ENCODE results near the gene ZNF565. TPM values are rescaled to one million over a fixed set of nuclear protein-coding genes. Genes with fewer than 3 reads are reported as not detected.
A peak's percentile ranks its signal among the peaks of the same experiment; 100 is the strongest.

Gene ZNF565
- total and polyA plus RNA-seq, 3 donors from 2014 or later = 7.7 to 11.6 (median 10.3) TPM

DNA sequence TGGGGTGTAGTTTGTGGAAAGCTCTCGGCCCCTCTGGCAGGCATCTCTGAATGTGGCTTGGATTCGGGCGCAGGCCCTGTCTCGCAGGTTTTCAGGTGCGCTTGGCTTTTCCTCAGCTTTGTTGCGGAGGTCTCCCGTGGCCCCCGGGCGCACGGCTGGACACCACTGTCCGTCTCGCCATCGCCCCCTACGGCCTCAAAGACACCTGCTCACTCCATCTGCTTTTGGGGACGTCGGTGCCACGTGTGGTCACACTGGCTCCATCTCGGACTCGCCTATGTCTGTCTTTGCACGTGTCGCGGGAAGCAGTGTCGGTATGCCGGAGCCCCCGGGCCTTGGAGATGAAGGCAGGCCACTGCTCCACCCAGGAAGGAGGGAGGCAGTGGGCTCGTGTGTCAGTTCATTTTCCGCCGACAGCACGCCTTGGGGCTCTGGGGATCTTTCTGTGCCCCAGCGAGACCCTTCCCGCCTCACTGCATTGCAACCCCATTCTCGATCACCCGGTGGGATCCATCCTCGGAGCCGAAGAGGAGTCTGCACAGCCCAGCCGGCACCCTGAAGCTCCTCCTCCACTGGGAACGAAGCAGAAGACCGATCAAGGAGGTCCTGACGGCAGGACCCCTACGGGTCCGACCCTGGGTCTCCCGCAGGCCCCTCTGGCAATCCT is 42.5 kb upstream of the ZNF565 start:
- no peaks in the 10 kb centered on the region for H3K9me3 ChIP-seq
- H3K4me3 ChIP-seq = peak overlapping the region; percentile 24 to 66
- no peaks in the 10 kb centered on the region for H3K27me3 ChIP-seq
- DNase-seq = no peak
- H3K36me3 ChIP-seq (ENCODE audit: low read depth, missing control alignments) = no peaks in the 10 kb centered on the region
- 53 to 64% methylated on average over 22 to 42 of the region's 42 CpGs for WGBS, 2 donors
- no peak overlapping the region for H3K27ac ChIP-seq
- TF ChIP-seq POLR2A (IDR thresholded peaks at IDR 0.05) = no peak
- TF ChIP-seq, protein P1, sequence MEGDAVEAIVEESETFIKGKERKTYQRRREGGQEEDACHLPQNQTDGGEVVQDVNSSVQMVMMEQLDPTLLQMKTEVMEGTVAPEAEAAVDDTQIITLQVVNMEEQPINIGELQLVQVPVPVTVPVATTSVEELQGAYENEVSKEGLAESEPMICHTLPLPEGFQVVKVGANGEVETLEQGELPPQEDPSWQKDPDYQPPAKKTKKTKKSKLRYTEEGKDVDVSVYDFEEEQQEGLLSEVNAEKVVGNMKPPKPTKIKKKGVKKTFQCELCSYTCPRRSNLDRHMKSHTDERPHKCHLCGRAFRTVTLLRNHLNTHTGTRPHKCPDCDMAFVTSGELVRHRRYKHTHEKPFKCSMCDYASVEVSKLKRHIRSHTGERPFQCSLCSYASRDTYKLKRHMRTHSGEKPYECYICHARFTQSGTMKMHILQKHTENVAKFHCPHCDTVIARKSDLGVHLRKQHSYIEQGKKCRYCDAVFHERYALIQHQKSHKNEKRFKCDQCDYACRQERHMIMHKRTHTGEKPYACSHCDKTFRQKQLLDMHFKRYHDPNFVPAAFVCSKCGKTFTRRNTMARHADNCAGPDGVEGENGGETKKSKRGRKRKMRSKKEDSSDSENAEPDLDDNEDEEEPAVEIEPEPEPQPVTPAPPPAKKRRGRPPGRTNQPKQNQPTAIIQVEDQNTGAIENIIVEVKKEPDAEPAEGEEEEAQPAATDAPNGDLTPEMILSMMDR (IDR thresholded peaks at IDR 0.05) = no peak
- H3K4me1 ChIP-seq = no peaks in the 10 kb centered on the region
- intact Hi-C loops (cut with DNase I; ENCODE audit: low total_unique reads) = no loop called here

- no peaks in the 10 kb centered on the region for H3K36me3 ChIP-seq (ENCODE audit: low read depth, missing control alignments)
- intact Hi-C loops (cut with DNase I; ENCODE audit: low total_unique reads) = no loop called here
- no peak overlapping the region for H3K27ac ChIP-seq
- TF ChIP-seq POLR2A (IDR thresholded peaks at IDR 0.05) = no peak
- TF ChIP-seq, protein P1 (IDR thresholded peaks at IDR 0.05) = no peak
- H3K9me3 ChIP-seq = no peaks in the 10 kb centered on the region
- WGBS, 2 donors = 78 to 79% methylated on average over 10 to 15 of the region's 15 CpGs
- no peak for DNase-seq
- no peaks in the 10 kb centered on the region for H3K27me3 ChIP-seq
- H3K4me3 ChIP-seq = no peak overlapping the region
- no peaks in the 10 kb centered on the region for H3K4me1 ChIP-seq
These were observed 41.6 kb upstream of the ZNF565 start for GRCh38 chr19:36256064-36256463.

DNA sequence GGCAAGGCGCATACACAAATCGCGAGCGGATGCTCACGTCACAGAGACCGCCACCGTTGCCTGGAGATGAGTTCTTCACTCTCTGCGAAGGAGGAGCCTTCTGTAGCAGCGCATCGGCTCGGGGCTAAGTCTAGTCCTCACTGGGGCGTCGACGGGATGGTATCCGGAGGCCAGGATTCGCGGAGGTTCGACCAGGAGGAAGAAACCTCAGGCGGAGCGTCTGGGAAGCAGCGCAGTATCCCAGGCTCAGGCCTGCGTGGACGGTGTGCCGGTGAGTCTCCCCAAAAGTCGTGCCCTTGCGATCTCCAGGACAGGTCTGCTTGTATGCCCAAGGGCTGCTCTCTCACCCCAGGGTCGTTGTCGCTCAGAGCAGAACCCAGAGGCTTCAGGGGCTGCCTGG is 40.9 kb upstream of the ZNF565 start:
- WGBS, 2 donors = 77 to 89% methylated on average over 25 to 28 of the region's 28 CpGs
- TF ChIP-seq, protein P1 (IDR thresholded peaks at IDR 0.05) = no peak
- no peak for TF ChIP-seq POLR2A (IDR thresholded peaks at IDR 0.05)
- intact Hi-C loops (cut with DNase I; ENCODE audit: low total_unique reads) = no loop called here
- Histone ChIP-seq H3K36me3 (ENCODE audit: low read depth, missing control alignments) (no peaks in the 10 kb centered on the region), H3K4me3 (peak overlapping the region in 1 of 2 donors; percentile 17), H3K27ac (no peak overlapping the region), H3K9me3 (no peaks in the 10 kb centered on the region), H3K4me1 (no peaks in the 10 kb centered on the region), H3K27me3 (no peaks in the 10 kb centered on the region)
- no peak for DNase-seq

DNA sequence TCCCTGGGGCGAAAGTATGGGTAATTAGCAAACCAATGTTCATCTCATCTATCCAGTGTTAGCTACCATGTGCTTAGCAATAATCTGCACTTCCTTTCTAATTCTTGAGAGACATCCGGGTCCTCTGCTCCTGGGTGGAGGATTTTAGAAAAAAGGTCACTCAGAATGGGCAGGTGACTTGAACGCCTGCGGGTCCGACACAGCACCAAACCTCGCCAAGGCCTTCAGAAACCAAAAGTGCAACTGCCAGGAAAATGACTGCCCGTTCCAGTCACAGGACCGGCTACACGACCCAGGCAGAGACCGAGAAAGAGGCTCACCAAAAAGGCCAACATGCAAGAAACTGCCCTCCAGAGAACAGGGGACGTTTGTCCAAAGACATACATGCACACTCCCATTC is 40.4 kb upstream of the ZNF565 start:
- H3K27ac ChIP-seq = no peak overlapping the region
- intact Hi-C loops (cut with DNase I; ENCODE audit: low total_unique reads) = no loop called here
- DNase-seq = no peak

More for the DNA sequence above, 40.4 kb upstream of the ZNF565 start:
- no peaks in the 10 kb centered on the region for H3K27me3 ChIP-seq
- H3K36me3 ChIP-seq (ENCODE audit: low read depth, missing control alignments) = no peaks in the 10 kb centered on the region
- no peaks in the 10 kb centered on the region for H3K4me1 ChIP-seq
- TF ChIP-seq POLR2A (IDR thresholded peaks at IDR 0.05) = no peak
- TF ChIP-seq, protein P1 (IDR thresholded peaks at IDR 0.05) = no peak
- H3K9me3 ChIP-seq = no peaks in the 10 kb centered on the region
- peak overlapping the region in 1 of 2 donors; percentile 17 for H3K4me3 ChIP-seq
- WGBS, 2 donors = 42 to 70% methylated on average over 6 to 11 of the region's 11 CpGs

All from testis (tissue), 3 donors.